ENCODE measurements around the gene OVCH1. TPM values are rescaled to one million over a fixed set of nuclear protein-coding genes. Genes with fewer than 3 reads are reported as not detected.

The OVCH1 gene
- total RNA-seq, 1 donor from 2014 or later = not detected

GRCh38 chr12:29425722-29426121 lies 71.8 kb downstream of the OVCH1 start:
- DNase-seq (ENCODE audit: low read depth) (peak; percentile 26), FAIRE-seq (no peak)
- TF ChIP-seq, protein P1, sequence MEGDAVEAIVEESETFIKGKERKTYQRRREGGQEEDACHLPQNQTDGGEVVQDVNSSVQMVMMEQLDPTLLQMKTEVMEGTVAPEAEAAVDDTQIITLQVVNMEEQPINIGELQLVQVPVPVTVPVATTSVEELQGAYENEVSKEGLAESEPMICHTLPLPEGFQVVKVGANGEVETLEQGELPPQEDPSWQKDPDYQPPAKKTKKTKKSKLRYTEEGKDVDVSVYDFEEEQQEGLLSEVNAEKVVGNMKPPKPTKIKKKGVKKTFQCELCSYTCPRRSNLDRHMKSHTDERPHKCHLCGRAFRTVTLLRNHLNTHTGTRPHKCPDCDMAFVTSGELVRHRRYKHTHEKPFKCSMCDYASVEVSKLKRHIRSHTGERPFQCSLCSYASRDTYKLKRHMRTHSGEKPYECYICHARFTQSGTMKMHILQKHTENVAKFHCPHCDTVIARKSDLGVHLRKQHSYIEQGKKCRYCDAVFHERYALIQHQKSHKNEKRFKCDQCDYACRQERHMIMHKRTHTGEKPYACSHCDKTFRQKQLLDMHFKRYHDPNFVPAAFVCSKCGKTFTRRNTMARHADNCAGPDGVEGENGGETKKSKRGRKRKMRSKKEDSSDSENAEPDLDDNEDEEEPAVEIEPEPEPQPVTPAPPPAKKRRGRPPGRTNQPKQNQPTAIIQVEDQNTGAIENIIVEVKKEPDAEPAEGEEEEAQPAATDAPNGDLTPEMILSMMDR (IDR thresholded peaks at IDR 0.05; ENCODE audit: insufficient read depth, low read length, severe bottlenecking) = no peak
- Histone ChIP-seq H3K4me3 (ENCODE audit: low read depth, low read length) (no peak overlapping the region), H3K36me3 (ENCODE audit: control insufficient read depth, insufficient read depth, low read length) (no peaks in the 10 kb centered on the region), H3K27me3 (ENCODE audit: control insufficient read depth, insufficient read depth, low read length) (no peaks in the 10 kb centered on the region)

DNA sequence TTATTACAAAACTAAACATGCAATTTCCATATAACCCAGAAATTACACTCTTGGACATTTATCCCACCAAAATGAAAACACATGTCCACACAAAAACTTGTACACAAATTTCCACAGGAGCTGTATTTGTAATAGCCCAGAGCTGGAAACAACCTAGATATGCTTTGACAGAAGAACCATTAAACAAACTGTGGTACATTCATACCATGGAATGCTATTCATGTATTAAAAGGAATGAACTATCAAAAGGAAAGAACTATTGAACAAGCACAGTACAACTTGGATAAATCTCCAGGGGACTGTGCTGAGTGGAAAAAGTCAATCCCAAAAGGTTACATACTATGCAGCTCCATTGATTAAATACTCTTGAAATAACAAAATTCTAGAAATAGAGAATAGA lies 80.7 kb downstream of the OVCH1 start:
- Histone ChIP-seq H3K36me3 (ENCODE audit: control insufficient read depth, insufficient read depth, low read length) (no peaks in the 10 kb centered on the region), H3K4me3 (ENCODE audit: low read depth, low read length) (no peak overlapping the region), H3K27me3 (ENCODE audit: control insufficient read depth, insufficient read depth, low read length) (no peaks in the 10 kb centered on the region)
- DNase-seq (ENCODE audit: low read depth) = no peak
- TF ChIP-seq, protein P1 (IDR thresholded peaks at IDR 0.05; ENCODE audit: insufficient read depth, low read length, severe bottlenecking) = no peak
- no peak for FAIRE-seq

- no peaks in the 10 kb centered on the region for H3K36me3 ChIP-seq (ENCODE audit: control insufficient read depth, insufficient read depth, low read length)
- H3K27me3 ChIP-seq (ENCODE audit: control insufficient read depth, insufficient read depth, low read length) = no peaks in the 10 kb centered on the region
- FAIRE-seq = no peak
- DNase-seq (ENCODE audit: low read depth) = no peak
- TF ChIP-seq, protein P1 (IDR thresholded peaks at IDR 0.05; ENCODE audit: insufficient read depth, low read length, severe bottlenecking) = no peak
- no peak overlapping the region for H3K4me3 ChIP-seq (ENCODE audit: low read depth, low read length)
Observed at GRCh38 chr12:29415111-29415510, 82.4 kb downstream of the OVCH1 start.

- TF ChIP-seq, protein P1 (IDR thresholded peaks at IDR 0.05; ENCODE audit: insufficient read depth, low read length, severe bottlenecking) = no peak
- Histone ChIP-seq H3K27me3 (ENCODE audit: control insufficient read depth, insufficient read depth, low read length) (no peaks in the 10 kb centered on the region), H3K36me3 (ENCODE audit: control insufficient read depth, insufficient read depth, low read length) (no peaks in the 10 kb centered on the region), H3K4me3 (ENCODE audit: low read depth, low read length) (no peak overlapping the region)
- no peak for DNase-seq (ENCODE audit: low read depth)
- FAIRE-seq = no peak
Observed at GRCh38 chr12:29414368-29414767, 83.1 kb downstream of the OVCH1 start.

DNA sequence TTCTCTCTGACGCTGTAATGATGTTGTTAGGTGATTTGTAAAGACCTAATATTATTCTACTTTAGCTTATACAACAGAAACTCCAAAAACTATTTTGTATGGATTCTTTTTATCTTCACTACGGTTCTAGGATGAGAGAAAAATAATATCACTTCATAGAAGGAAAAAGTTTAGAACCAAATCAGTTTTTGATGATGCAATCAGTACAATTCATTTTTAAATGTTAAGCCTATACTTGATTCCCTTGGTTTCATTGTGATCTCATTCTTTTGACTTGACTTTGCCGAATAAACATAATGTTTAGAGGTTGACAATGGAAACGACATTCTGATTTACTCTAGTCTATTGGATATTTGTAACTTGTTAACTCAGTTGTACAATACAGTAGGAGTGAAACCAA lies 91.9 kb downstream of the OVCH1 start:
- Histone ChIP-seq H3K4me3 (ENCODE audit: low read depth, low read length) (no peak overlapping the region), H3K36me3 (ENCODE audit: control insufficient read depth, insufficient read depth, low read length) (no peaks in the 10 kb centered on the region), H3K27me3 (ENCODE audit: control insufficient read depth, insufficient read depth, low read length) (no peaks in the 10 kb centered on the region)
- FAIRE-seq (no peak), DNase-seq (ENCODE audit: low read depth) (no peak)
- TF ChIP-seq, protein P1 (IDR thresholded peaks at IDR 0.05; ENCODE audit: insufficient read depth, low read length, severe bottlenecking) = no peak

DNA sequence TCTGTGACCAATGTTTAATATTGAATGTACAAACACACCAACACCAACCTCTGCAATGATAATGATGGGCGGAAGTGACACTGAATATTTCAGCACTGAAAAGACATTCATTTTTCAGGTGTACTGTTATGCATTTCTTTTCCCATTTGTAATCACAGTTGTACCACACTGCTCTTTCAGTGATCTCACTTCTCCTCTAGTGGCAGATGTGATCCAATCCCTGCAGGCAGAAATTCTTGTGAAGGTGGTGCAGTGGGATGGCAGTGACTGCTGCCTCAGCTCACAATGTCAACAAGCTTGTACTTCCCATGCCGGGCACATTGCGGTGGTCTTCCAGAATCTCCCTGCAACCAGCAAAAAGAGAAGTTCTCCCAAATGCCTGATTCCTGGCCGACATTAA lies 93.5 kb downstream of the OVCH1 start:
- no peak for DNase-seq (ENCODE audit: low read depth)
- Histone ChIP-seq H3K36me3 (ENCODE audit: control insufficient read depth, insufficient read depth, low read length) (no peaks in the 10 kb centered on the region), H3K4me3 (ENCODE audit: low read depth, low read length) (no peak overlapping the region), H3K27me3 (ENCODE audit: control insufficient read depth, insufficient read depth, low read length) (no peaks in the 10 kb centered on the region)
- TF ChIP-seq, protein P1 (IDR thresholded peaks at IDR 0.05; ENCODE audit: insufficient read depth, low read length, severe bottlenecking) = no peak
- FAIRE-seq = peak; percentile 72
